CD14-positive monocyte (primary cell): Measurements from ENCODE around the gene NFATC1. TPM values are rescaled to one million over a fixed set of nuclear protein-coding genes. Genes with fewer than 3 reads are reported as not detected.

ENCODE experiments used
- DNase-seq, 3 donors: peaks; one replicate each; pipeline ENCODE4 v3.0.0-alpha.2; 2011 to 2022
- H2AFZ ChIP-seq: 2 replicates; pipeline ENCODE4 v1.6.0; 2012; ENCODE audit warnings: mild to moderate bottlenecking, low read depth, low read length, inconsistent platforms; ENCODE audit not compliant: insufficient read depth, poor library complexity, severe bottlenecking
- H3K27ac ChIP-seq, 2 donors: 1 replicate in 1 of 2; 2 replicates in 1 of 2; pipeline ENCODE4 v1.5.1; 2012 to 2013; ENCODE audit warnings: low read length in 2 of 2, control low read depth in 1 of 2, inconsistent platforms in 1 of 2, low read depth in 1 of 2, mild to moderate bottlenecking in 1 of 2
- H3K27me3 ChIP-seq, 2 donors: one replicate each; pipeline versions ENCODE4 v1.6.0 to v1.6.1; 2011 to 2013; ENCODE audit warnings: low read length in 2 of 2; ENCODE audit not compliant: control insufficient read depth in 2 of 2, insufficient read depth in 2 of 2
- H3K36me3 ChIP-seq, 2 donors: replicated peaks in 1 of 2; 1 replicate in 1 of 2; 2 replicates in 1 of 2; pipeline versions ENCODE4 v1.5.1 to v1.6.1; 2012 to 2013; ENCODE audit warnings: low read length in 2 of 2, control low read depth in 1 of 2, inconsistent platforms in 1 of 2, mild to moderate bottlenecking in 1 of 2; ENCODE audit not compliant: insufficient read depth in 2 of 2, control insufficient read depth in 1 of 2
- H3K4me1 ChIP-seq, 2 donors: 1 replicate in 1 of 2; 2 replicates in 1 of 2; pipeline versions ENCODE4 v1.5.1 to v1.6.1; 2012 to 2013; ENCODE audit warnings: low read length in 2 of 2, control low read depth in 1 of 2, inconsistent platforms in 1 of 2, mild to moderate bottlenecking in 1 of 2, moderate library complexity in 1 of 2; ENCODE audit not compliant: insufficient read depth in 2 of 2, control insufficient read depth in 1 of 2
- H3K4me2 ChIP-seq: replicated peaks from 2 replicates; pipeline ENCODE3; 2012; ENCODE audit warnings: low read length, moderate library complexity, mild to moderate bottlenecking; ENCODE audit not compliant: poor library complexity, severe bottlenecking; ENCODE audit errors: extremely low read depth
- H3K4me3 ChIP-seq, 3 experiments: fragments of 200-600 bp in 1 of 3; sonication (generic) in 1 of 3; replicated peaks in 1 of 3; 1 replicate in 2 of 3; 2 replicates in 1 of 3; pipeline ENCODE4 v1.5.1; 2011 to 2013; ENCODE audit warnings: low read length in 3 of 3, mild to moderate bottlenecking in 3 of 3, control low read depth in 2 of 3, low read depth in 2 of 3, inconsistent platforms in 1 of 3, moderate library complexity in 1 of 3
- H3K79me2 ChIP-seq: 2 replicates; pipeline ENCODE4 v1.6.0; 2012; ENCODE audit warnings: mild to moderate bottlenecking, control low read depth, inconsistent platforms, low read length, moderate library complexity; ENCODE audit not compliant: insufficient read depth
- H3K9ac ChIP-seq: 2 replicates; pipeline ENCODE4 v1.6.0; 2017; ENCODE audit warnings: low read length, mild to moderate bottlenecking; ENCODE audit not compliant: insufficient read depth, poor library complexity, severe bottlenecking
- H3K9me3 ChIP-seq, 2 donors: replicated peaks in 1 of 2; 1 replicate in 1 of 2; 2 replicates in 1 of 2; pipeline versions ENCODE4 v1.5.1 to v1.6.1; 2012 to 2013; ENCODE audit warnings: low read length in 2 of 2, control low read depth in 1 of 2; ENCODE audit not compliant: control insufficient read depth in 1 of 2, insufficient read depth in 1 of 2
- H4K20me1 ChIP-seq: 2 replicates; pipeline ENCODE4 v1.6.0; 2012; ENCODE audit warnings: mild to moderate bottlenecking, low read length, control low read depth, moderate library complexity; ENCODE audit not compliant: insufficient read depth
- H3K27ac Mint-ChIP-seq, 7 donors: one replicate each; pipeline ENCODE4 v1.8.0; 2020; ENCODE audit warnings: mild to moderate bottlenecking in 7 of 7, mixed read lengths in 7 of 7, moderate library complexity in 6 of 7, inconsistent platforms in 2 of 7
- H3K27me3 Mint-ChIP-seq, 3 donors: one replicate each; pipeline ENCODE4 v1.8.0; 2021 to 2022; ENCODE audit warnings: low read depth in 3 of 3, mild to moderate bottlenecking in 3 of 3, mixed read lengths in 3 of 3, moderate library complexity in 3 of 3, inconsistent platforms in 1 of 3
- H3K36me3 Mint-ChIP-seq, 2 donors: one replicate each; pipeline ENCODE4 v1.8.0; 2020; ENCODE audit warnings: mixed read lengths in 2 of 2, inconsistent platforms in 1 of 2, mild to moderate bottlenecking in 1 of 2
- H3K4me1 Mint-ChIP-seq: one replicate; pipeline ENCODE4 v1.8.0; 2020; ENCODE audit warnings: mild to moderate bottlenecking, mixed read lengths
- H3K4me3 Mint-ChIP-seq, 2 donors: one replicate each; pipeline ENCODE4 v1.8.0; 2020; ENCODE audit warnings: mild to moderate bottlenecking in 2 of 2, mixed read lengths in 2 of 2, moderate library complexity in 1 of 2
- H3K9me3 Mint-ChIP-seq, 7 donors: one replicate each; pipeline ENCODE4 v1.8.0; 2020 to 2022; ENCODE audit warnings: mixed read lengths in 7 of 7, mild to moderate bottlenecking in 6 of 7, moderate library complexity in 6 of 7, inconsistent platforms in 2 of 7
- WGBS: methylation state at CpG from one replicate; pipeline ENCODE4 v1.1.5; 2013; ENCODE audit warnings: missing lambda C conversion rate; ENCODE audit not compliant: insufficient coverage; 5-methylcytosine and 5-hydroxymethylcytosine counted together
- intact Hi-C, 2 donors: fragments of 100-400 bp; cut with micrococcal nuclease; formaldehyde crosslinking; loops; one replicate each; pipeline versions ENCODE4 v1.15.0 to v1.15.1; 2023
- polyA plus RNA-seq, 3 donors: library from polyadenylated mRNA; depleted of rRNA in 1 of 3; unstranded in 2 of 3; stranded (reverse) in 1 of 3; fragments of 300-500 nt in 2 of 3; fragments of >200 nt in 1 of 3; fragmentation: Illumina TruSeq in 2 of 3; gene quantifications; 1 replicate in 2 of 3; 2 replicates in 1 of 3; pipeline ENCODE4 v1.2.3, GENCODE V29; 2012 to 2021
- TF ChIP-seq, protein P1 (sequence below): fragments of 200-600 bp; IDR thresholded peaks from one replicate; pipeline ENCODE4 v1.8.0; 2022; ENCODE audit warnings: antibody characterized with exemption, mild to moderate bottlenecking

Gene NFATC1
- polyA plus RNA-seq, 3 donors, result 7.8 to 10.7 (median 8.3) TPM

DNA sequence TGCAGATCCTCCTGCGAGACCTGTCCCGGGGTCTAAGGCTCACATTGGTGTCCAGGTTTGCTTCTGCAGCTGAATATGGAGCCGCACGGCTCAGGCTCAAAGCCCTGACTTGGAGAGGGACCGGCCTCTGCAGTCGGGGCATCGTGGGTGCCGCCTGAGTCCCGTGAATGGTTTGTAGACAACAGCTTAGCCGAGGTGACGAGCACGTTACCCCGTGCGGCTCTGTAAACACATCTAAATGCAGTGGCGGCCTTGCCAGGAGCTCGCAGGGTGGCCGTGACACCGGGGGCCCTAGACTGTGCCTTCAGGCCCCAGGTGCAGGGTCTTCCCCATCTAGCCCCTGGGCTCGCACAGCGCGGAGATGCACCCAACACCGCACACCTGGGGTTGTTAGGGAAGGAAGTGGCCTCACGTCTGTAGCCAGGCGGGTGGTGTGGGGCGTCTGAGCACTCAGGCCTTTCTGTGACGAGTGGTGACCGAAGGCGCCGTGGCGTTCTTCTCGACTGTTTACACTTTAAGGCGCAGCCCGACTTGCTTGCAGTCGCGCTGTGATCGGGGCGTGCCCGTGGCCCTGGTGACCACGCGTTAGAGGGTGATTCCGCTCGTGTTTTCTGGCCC lies 91.6 kb downstream of the NFATC1 start:
- no peak overlapping the region for H3K4me3 ChIP-seq
- H3K4me1 Mint-ChIP-seq, result no peaks in the 10 kb centered on the region
- no peaks in the 10 kb centered on the region for H4K20me1 ChIP-seq
- H3K9me3 ChIP-seq, result peaks cover 19 to 25% of the 10 kb centered on the region in 2 donors
- H3K4me3 Mint-ChIP-seq, result no peak overlapping the region
- no peak for DNase-seq
- no peak overlapping the region for H3K4me2 ChIP-seq
- no peaks in the 10 kb centered on the region for H3K79me2 ChIP-seq
- H3K36me3 Mint-ChIP-seq, result peaks cover 32 to 65% of the 10 kb centered on the region in 2 donors
- intact Hi-C loops, result no loop called here
- H3K36me3 ChIP-seq, result peaks cover 28 to 64% of the 10 kb centered on the region in 2 donors
- H3K9me3 Mint-ChIP-seq, result peaks cover 8 to 30% (median 16%) of the 10 kb centered on the region in 7 donors
- H2AFZ ChIP-seq, result no peak overlapping the region
- H3K27me3 ChIP-seq, result no peaks in the 10 kb centered on the region
- no peaks in the 10 kb centered on the region for H3K4me1 ChIP-seq
- no peak overlapping the region for H3K9ac ChIP-seq
- no peak overlapping the region for H3K27ac ChIP-seq
- peaks cover 0 to 3% (median 1%) of the 10 kb centered on the region in 3 donors for H3K27me3 Mint-ChIP-seq
- WGBS, result 95% methylated on average over 42 of the region's 42 CpGs
- no peak overlapping the region for H3K27ac Mint-ChIP-seq
- TF ChIP-seq, protein P1, sequence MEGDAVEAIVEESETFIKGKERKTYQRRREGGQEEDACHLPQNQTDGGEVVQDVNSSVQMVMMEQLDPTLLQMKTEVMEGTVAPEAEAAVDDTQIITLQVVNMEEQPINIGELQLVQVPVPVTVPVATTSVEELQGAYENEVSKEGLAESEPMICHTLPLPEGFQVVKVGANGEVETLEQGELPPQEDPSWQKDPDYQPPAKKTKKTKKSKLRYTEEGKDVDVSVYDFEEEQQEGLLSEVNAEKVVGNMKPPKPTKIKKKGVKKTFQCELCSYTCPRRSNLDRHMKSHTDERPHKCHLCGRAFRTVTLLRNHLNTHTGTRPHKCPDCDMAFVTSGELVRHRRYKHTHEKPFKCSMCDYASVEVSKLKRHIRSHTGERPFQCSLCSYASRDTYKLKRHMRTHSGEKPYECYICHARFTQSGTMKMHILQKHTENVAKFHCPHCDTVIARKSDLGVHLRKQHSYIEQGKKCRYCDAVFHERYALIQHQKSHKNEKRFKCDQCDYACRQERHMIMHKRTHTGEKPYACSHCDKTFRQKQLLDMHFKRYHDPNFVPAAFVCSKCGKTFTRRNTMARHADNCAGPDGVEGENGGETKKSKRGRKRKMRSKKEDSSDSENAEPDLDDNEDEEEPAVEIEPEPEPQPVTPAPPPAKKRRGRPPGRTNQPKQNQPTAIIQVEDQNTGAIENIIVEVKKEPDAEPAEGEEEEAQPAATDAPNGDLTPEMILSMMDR, result no peak

DNA sequence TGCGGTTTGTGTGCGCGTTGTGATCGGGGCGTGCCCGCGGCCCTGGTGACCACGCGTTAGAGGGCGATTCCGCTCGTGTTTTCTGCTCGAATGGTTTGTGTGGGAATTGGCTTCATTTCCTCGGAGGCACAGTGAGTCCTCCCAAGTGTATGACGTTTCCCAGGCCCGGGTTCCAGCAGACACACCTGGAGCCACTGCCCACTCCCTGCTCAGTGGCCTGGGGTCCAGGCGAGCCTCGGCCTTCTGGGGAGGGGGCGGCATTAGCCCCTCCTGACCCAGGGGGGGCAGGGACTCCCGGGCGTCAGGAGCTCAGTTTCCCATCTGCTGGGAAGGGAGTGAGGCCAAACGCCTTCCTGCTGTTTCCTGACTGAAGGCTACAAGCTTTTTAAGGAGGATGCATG lies 92.1 kb downstream of the NFATC1 start:
- peaks cover 29 to 64% of the 10 kb centered on the region in 2 donors for H3K36me3 ChIP-seq
- H3K4me3 Mint-ChIP-seq, result no peak overlapping the region

More for the DNA sequence above, 92.1 kb downstream of the NFATC1 start:
- intact Hi-C loops, result no loop called here
- Histone ChIP-seq H4K20me1 (no peaks in the 10 kb centered on the region), H3K4me3 (no peak overlapping the region), H3K4me1 (no peaks in the 10 kb centered on the region), H3K27ac (no peak overlapping the region), H2AFZ (no peak overlapping the region), H3K4me2 (no peak overlapping the region), H3K79me2 (no peaks in the 10 kb centered on the region), H3K9ac (no peak overlapping the region), H3K27me3 (no peaks in the 10 kb centered on the region), H3K9me3 (peaks cover 20 to 30% of the 10 kb centered on the region in 2 donors)
- Mint-ChIP-seq H3K27me3 (peaks cover 0 to 2% (median 1%) of the 10 kb centered on the region in 3 donors), H3K9me3 (peaks cover 10 to 33% (median 21%) of the 10 kb centered on the region in 7 donors), H3K4me1 (no peaks in the 10 kb centered on the region), H3K36me3 (peaks cover 32 to 68% of the 10 kb centered on the region in 2 donors), H3K27ac (no peak overlapping the region)
- TF ChIP-seq, protein P1, result no peak
- WGBS, result 96% methylated on average over 14 of the region's 22 CpGs
- no peak for DNase-seq
